ENCODE data around the gene KRTAP4-2. TPM values are rescaled to one million over a fixed set of nuclear protein-coding genes. Genes with fewer than 3 reads are reported as not detected.

The KRTAP4-2 gene
- total RNA-seq, 1 experiment from 2014 or later, result not detected

- H3K4me2 ChIP-seq (ENCODE audit: low read length), result no peak overlapping the region
- DNase-seq (ENCODE audit: low read depth, low spot score) (no peak), ATAC-seq (no peak)
- H3K9ac ChIP-seq (ENCODE audit: low read length), result no peak overlapping the region
- intact Hi-C loops (cut with micrococcal nuclease), result no loop called here
- TF ChIP-seq, protein P1, sequence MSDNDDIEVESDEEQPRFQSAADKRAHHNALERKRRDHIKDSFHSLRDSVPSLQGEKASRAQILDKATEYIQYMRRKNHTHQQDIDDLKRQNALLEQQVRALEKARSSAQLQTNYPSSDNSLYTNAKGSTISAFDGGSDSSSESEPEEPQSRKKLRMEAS (IDR thresholded peaks at IDR 0.05), result no peak
- TF ChIP-seq, protein P2, sequence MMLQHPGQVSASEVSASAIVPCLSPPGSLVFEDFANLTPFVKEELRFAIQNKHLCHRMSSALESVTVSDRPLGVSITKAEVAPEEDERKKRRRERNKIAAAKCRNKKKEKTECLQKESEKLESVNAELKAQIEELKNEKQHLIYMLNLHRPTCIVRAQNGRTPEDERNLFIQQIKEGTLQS (IDR thresholded peaks at IDR 0.05), result no peak
- TF ChIP-seq TCF7L2 (IDR thresholded peaks at IDR 0.05; ENCODE audit: borderline replicate concordance, extremely low read depth, insufficient read depth, insufficient read length) (no peak), SP1 (IDR thresholded peaks at IDR 0.05; ENCODE audit: low read depth) (no peak), YY1 (IDR thresholded peaks at IDR 0.05; ENCODE audit: extremely low read depth, insufficient replicate concordance, low read depth, low read length) (no peak), CTCF (IDR thresholded peaks at IDR 0.05 in 2 of 3, conservative IDR thresholded peaks at IDR 0.05 in 1 of 3; ENCODE audit: borderline replicate concordance in 1 of 3, insufficient read depth in 1 of 3, low read depth in 2 of 3, low read length in 2 of 3) (no peak), RAD21 (IDR thresholded peaks at IDR 0.05; ENCODE audit: low read depth) (no peak), FOSL1 (IDR thresholded peaks at IDR 0.05; ENCODE audit: low read depth) (no peak), SRF (IDR thresholded peaks at IDR 0.05; ENCODE audit: low read depth) (no peak), ELF1 (IDR thresholded peaks at IDR 0.05; ENCODE audit: borderline replicate concordance, low read depth) (no peak), EZH2phosphoT487 (IDR thresholded peaks at IDR 0.05; ENCODE audit: borderline replicate concordance) (no peak), POLR2A (IDR thresholded peaks at IDR 0.05; ENCODE audit: borderline replicate concordance, extremely low read depth, insufficient read depth, insufficient read length) (no peak), SIN3A (IDR thresholded peaks at IDR 0.05; ENCODE audit: low read depth) (no peak)
- TF ChIP-seq, protein P3, sequence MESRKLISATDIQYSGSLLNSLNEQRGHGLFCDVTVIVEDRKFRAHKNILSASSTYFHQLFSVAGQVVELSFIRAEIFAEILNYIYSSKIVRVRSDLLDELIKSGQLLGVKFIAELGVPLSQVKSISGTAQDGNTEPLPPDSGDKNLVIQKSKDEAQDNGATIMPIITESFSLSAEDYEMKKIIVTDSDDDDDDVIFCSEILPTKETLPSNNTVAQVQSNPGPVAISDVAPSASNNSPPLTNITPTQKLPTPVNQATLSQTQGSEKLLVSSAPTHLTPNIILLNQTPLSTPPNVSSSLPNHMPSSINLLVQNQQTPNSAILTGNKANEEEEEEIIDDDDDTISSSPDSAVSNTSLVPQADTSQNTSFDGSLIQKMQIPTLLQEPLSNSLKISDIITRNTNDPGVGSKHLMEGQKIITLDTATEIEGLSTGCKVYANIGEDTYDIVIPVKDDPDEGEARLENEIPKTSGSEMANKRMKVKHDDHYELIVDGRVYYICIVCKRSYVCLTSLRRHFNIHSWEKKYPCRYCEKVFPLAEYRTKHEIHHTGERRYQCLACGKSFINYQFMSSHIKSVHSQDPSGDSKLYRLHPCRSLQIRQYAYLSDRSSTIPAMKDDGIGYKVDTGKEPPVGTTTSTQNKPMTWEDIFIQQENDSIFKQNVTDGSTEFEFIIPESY (IDR thresholded peaks at IDR 0.05; ENCODE audit: extremely low read depth, insufficient replicate concordance, low read length), result no peak
- H3K27ac ChIP-seq (ENCODE audit: low read depth, low read length), result no peak overlapping the region
- H3K4me3 ChIP-seq (replicated peaks in 1 of 2; ENCODE audit: low read depth in 1 of 2, low read length in 2 of 2), result no peak overlapping the region
- H3K9me3 ChIP-seq (ENCODE audit: control insufficient read depth in 1 of 2, insufficient read depth in 1 of 2, low read depth in 1 of 2, low read length in 2 of 2), result no peaks in the 10 kb centered on the region; a peak in 1 of 4 replicates
- no peaks in the 10 kb centered on the region for H3K27me3 ChIP-seq (ENCODE audit: insufficient read depth, low read length)
- no peaks in the 10 kb centered on the region for H3K36me3 ChIP-seq (ENCODE audit: control insufficient read depth in 1 of 2, insufficient read depth in 2 of 2, low read length in 2 of 2)
- H3K9me2 ChIP-seq (ENCODE audit: insufficient read depth), result no peaks in the 10 kb centered on the region
- no peaks in the 10 kb centered on the region for H3K4me1 ChIP-seq (ENCODE audit: control insufficient read depth in 1 of 2, insufficient read depth in 2 of 2, low read length in 2 of 2)
- H3K79me2 ChIP-seq (ENCODE audit: insufficient read depth, low read length), result no peaks in the 10 kb centered on the region
- BruUV-seq (replicated peaks), result no TSS peak
- no peaks in the 10 kb centered on the region for H4K20me1 ChIP-seq (ENCODE audit: insufficient read depth)
- ChIA-PET POLR2A (no interaction called here), CTCF (no interaction called here), RAD21 (ENCODE audit: low non-redundant PET in 1 of 2, low total read pairs in 2 of 2, uncharacterized antibody in 2 of 2, unreplicated experiment in 2 of 2) (no interaction called here)
- no peak overlapping the region for H2AFZ ChIP-seq (ENCODE audit: low read depth, low read length, poor library complexity, severe bottlenecking)
Measured at GRCh38 chr17:41163828-41164227, 14.2 kb downstream of the KRTAP4-2 start.
